ENCODE results near the gene LPIN1.

Gene LPIN1

GRCh38 chr2:11829324-11829946 lies 83.0 kb downstream of the LPIN1 start:
- in situ Hi-C loops (cut with MboI; ENCODE audit: low sequenced_read_pairs) = loop anchor here (10.0 to 25.0 kb wide), 2 partner anchors 883 to 1175 kb away; partner anchors contain the start of gene TRIB2

GRCh38 chr2:11829947-11830707 lies 83.7 kb downstream of the LPIN1 start:
- in situ Hi-C loops (cut with MboI; ENCODE audit: low sequenced_read_pairs) = loop anchor here (10.0 to 25.0 kb wide), 2 partner anchors 882 to 1175 kb away; partner anchors contain the start of gene TRIB2

DNA sequence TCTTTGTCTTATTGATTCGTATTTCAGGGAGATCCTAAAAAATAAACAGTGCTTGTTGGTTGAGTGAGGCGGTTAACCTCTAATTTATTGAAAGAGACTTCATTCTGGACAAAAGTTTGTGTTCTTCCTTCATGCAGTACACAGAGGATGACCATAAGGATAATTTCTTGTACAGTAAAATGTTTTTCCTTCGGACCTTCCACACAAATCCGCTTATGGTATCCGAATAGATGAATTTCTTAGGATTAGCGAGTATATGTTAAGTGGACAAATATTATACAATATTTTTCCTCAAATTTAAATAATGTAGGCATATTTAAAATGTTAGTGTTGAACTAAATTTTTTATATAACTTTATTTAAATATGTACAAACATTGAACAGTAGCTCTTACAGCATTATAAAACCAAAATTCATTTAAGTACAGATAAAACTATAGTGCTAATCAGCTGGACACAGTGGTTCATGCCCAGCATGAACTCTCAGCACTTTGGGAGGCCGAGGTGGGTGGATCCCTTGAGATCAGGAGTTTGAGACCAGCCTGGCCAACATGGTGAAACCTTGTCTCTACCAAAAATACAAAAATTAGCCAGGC lies 84.4 kb downstream of the LPIN1 start:
- in situ Hi-C loops (cut with MboI; ENCODE audit: low sequenced_read_pairs) = loop anchor here (25.0 kb wide), 1 partner anchor 881 kb away; the partner anchor contains the start of gene TRIB2

GRCh38 chr2:11831415-11831814 lies 85.0 kb downstream of the LPIN1 start:
- in situ Hi-C loops (cut with MboI; ENCODE audit: low sequenced_read_pairs) = loop anchor here (25.0 kb wide), 1 partner anchor 881 kb away; the partner anchor contains the start of gene TRIB2

DNA sequence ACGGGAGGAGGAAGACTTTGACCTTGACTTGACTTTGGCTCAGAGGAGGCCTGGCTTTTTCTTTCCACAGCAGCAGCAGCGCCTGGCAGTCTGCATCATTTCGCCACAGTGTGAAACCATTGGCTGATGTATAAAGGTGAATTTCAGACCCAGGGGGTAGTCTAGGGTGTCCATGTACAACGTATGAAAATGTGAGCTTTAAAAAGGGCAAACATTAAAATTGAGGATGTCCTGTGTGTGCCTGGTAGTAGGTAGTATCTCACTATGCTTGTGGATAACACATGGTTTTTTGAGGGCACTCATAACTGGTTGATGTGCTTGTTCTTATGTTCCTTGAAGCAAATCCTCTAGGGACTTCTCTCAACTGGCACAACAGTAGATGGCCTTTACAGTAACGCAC lies 86.1 kb downstream of the LPIN1 start:
- in situ Hi-C loops (cut with MboI; ENCODE audit: low sequenced_read_pairs) = loop anchor here (25.0 kb wide), 1 partner anchor 880 kb away; the partner anchor contains the start of gene TRIB2

DNA sequence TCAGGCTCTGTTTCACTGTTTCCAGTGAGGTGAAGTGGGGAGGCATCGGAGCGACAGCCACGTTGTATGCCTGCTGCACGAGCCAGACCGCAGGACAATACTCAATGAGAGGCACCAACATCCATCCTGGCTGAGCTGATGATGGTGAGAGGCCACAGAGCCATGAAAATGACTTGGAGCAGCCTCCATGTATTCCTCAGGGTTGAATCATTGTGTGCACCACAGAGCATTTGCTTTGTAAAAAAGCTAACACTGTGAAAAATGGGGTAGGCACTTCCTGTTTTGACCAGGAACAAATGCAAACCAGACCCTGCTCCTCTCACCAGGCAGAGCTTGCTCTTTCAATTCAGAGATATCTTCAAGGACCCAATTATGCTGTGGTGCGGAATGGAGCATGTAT lies 87.2 kb downstream of the LPIN1 start:
- in situ Hi-C loops (cut with MboI; ENCODE audit: low sequenced_read_pairs) = loop anchor here (25.0 kb wide), 1 partner anchor 879 kb away; the partner anchor contains the start of gene TRIB2

DNA sequence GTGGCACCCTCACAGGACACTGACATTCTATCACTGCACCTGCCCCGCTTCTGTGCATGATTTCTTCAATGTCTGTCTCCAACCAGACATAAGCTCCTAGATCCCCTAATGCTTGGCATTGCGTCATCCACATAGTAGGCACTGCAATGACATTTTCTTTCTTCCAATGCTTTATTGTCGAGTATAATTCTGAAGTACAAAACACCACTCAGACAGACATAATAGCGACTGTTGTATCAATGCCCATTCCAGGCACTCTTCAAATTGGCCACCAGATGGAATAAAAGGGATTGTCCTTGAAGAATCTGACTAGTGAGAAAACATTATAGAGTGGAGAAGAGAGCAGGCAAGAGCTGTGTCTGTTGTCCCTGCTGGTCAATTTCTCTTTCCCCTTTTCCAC lies 89.0 kb downstream of the LPIN1 start:
- in situ Hi-C loops (cut with MboI; ENCODE audit: low sequenced_read_pairs) = loop anchor here (25.0 kb wide), 1 partner anchor 877 kb away; the partner anchor contains the start of gene TRIB2

DNA sequence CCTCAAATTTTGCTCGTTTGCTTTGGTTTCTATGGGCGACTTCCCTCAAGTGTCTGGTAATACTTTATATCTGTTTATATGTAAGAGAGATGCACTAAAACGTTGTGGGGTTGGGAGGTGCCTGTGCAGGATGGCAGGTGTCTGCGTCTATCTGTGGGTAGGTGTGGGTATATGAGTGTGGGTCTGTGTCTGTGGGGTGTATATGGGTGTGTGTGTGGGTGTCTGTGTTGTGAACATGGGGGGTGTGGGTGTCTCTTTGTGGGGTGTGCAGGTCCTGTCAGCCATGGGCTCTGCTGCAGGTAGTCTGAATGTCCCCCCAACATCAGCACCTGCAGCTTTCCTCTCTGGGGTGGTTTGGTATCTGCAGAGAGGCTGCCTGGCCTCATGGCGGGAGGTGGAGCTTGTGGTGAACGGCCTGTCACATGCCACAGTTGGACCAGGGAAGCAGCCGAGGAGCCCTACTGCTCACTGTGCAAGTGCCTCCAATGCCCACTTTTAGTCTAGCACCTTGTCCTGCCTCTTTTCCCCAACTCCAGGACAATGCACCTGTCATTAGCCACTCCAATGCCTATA lies 90.3 kb downstream of the LPIN1 start:
- in situ Hi-C loops (cut with MboI; ENCODE audit: low sequenced_read_pairs) = loop anchor here (25.0 kb wide), 1 partner anchor 876 kb away; the partner anchor contains the start of gene TRIB2

- in situ Hi-C loops (cut with MboI; ENCODE audit: low sequenced_read_pairs) = loop anchor here (25.0 kb wide), 1 partner anchor 874 kb away; the partner anchor contains the start of gene TRIB2
Measured at GRCh38 chr2:11837875-11838734, 91.7 kb downstream of the LPIN1 start.

DNA sequence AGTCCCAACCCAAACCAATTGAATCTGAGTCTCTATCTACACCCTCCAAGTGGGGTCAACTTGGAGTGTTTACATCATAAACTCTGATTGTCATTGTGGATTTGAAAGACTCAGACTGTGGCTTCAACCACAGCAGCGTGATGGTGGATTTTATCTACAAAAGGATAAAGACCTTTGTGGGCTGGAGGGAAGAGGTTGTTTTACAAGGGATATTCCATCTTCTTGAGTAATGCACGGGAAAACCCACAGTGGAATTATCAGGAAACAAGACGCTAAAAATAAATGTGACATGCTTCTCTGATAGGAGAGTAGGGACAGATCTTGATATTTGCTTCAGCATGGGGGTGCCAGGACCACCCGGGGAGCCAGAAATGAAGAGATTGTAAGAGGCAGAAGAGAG lies 93.5 kb downstream of the LPIN1 start:
- in situ Hi-C loops (cut with MboI; ENCODE audit: low sequenced_read_pairs) = loop anchor here (25.0 kb wide), 1 partner anchor 872 kb away; the partner anchor contains the start of gene TRIB2

DNA sequence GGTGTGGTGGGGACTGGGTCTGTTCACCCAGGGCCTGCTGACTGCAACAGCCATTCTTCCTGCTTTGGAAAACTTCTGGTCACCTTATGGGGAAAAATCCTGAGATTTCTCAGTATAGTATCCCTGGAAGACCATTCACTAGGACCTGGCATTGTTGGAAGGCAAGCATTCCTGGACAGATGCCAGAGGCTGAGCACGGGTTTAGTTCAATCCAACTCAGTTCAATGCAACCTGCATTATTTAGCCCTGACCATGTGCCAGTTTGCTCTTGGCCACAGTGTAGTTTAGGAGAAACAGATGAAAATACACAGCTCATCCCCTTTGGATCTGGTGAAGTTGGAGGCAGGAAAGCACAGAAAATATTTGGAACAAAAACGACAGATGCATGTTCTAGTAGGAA lies 95.9 kb downstream of the LPIN1 start:
- in situ Hi-C loops (cut with MboI; ENCODE audit: low sequenced_read_pairs) = loop anchor here (25.0 kb wide), 1 partner anchor 870 kb away; the partner anchor contains the start of gene TRIB2

GRCh38 chr2:11844798-11845197 lies 98.4 kb downstream of the LPIN1 start:
- in situ Hi-C loops (cut with MboI; ENCODE audit: low sequenced_read_pairs) = loop anchor here (25.0 kb wide), 1 partner anchor 868 kb away; the partner anchor contains the start of gene TRIB2

- in situ Hi-C loops (cut with MboI; ENCODE audit: low sequenced_read_pairs) = loop anchor here (25.0 kb wide), 1 partner anchor 864 kb away; the partner anchor contains the start of gene TRIB2
Measured at GRCh38 chr2:11847935-11848334, 101.5 kb downstream of the LPIN1 start.

- in situ Hi-C loops (cut with MboI; ENCODE audit: low sequenced_read_pairs) = no loop called here
Measured at GRCh38 chr2:11850082-11850481, 103.7 kb downstream of the LPIN1 start.

- in situ Hi-C loops (cut with MboI; ENCODE audit: low sequenced_read_pairs) = no loop called here
Measured at GRCh38 chr2:11852526-11853196, 106.2 kb downstream of the LPIN1 start.

DNA sequence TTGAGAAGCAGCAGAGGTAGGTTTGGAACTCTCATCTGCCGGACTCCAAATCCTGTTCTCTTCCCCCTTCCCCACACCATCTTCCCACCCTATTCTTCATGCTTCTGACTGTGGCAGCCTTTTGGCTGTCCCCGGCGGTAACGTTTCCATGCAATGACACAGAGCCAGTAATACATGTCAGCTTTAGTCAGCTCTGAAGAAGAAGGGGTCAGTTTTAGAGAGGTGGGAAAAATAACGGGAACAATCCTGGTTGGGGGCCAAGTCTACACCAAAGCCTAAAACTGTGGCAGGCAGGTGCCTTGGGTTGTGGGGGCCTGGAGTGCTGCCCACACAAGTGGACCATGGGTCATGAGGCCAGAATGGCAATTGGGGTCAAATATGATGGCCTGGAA lies 106.8 kb downstream of the LPIN1 start:
- in situ Hi-C loops (cut with MboI; ENCODE audit: low sequenced_read_pairs) = no loop called here

- in situ Hi-C loops (cut with MboI; ENCODE audit: low sequenced_read_pairs) = no loop called here
Measured at GRCh38 chr2:11855064-11855760, 108.8 kb downstream of the LPIN1 start.

DNA sequence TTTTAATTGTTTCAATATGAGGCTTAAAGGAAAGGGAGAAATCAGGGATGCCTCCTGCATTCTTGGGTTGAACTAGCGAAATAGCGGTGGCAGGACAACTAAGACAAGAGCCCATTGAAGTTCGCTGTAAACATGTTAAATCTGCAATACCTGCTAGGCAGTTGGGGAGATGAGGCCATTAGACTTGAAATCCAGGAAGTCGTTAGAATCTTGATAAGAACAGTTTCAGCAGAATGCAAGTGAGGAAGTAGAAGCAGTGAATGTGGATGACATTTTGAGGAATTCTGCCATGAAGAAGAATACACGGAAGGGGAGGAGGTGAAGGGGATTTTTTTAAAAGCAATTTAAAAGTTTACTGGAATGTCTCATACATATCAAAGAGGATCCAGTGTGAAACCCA lies 109.7 kb downstream of the LPIN1 start:
- in situ Hi-C loops (cut with MboI; ENCODE audit: low sequenced_read_pairs) = no loop called here

DNA sequence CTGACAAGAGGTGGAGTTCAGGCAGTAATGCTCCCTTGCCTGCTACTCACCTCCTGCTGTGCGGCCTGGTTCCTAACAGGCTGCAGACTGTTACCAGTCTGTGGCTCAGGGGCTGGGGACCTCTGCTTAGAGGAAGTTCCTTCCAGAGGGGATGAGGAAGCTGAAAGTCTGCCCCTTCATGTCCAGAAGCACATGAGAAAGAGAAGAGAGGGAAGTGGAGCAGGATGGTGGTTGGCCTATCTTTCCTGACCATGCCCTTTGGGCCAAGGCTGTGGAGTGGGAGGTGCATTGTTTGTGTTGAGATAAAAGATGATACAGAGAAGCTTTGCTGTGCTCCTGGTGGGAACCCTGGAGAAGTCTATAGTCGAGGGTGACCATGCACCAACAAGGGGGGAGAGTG lies 112.5 kb downstream of the LPIN1 start:
- in situ Hi-C loops (cut with MboI; ENCODE audit: low sequenced_read_pairs) = no loop called here

Measured in HL-60/S4 (cell line).